ENCODE data around the gene TEAD2.
"Not testable (repeated sequence)": the region's sequence is repeated elsewhere in the genome, so short reads cannot be mapped to it uniquely, and the experiment has no call there.

The TEAD2 gene

GRCh38 chr19:49383599-49383998 lies 21.4 kb upstream of the TEAD2 start:
- no peak for DNase-seq

GRCh38 chr19:49382639-49383038 lies 20.4 kb upstream of the TEAD2 start:
- DNase-seq: no peak

GRCh38 chr19:49380391-49380790 lies 18.2 kb upstream of the TEAD2 start:
- DNase-seq: no peak

GRCh38 chr19:49378512-49378911 lies 16.3 kb upstream of the TEAD2 start:
- DNase-seq: no peak

GRCh38 chr19:49374665-49375434 lies 12.6 kb upstream of the TEAD2 start:
- DNase-seq: no peak

- not testable (repeated sequence) for DNase-seq
Observed at GRCh38 chr19:49373174-49373573, 11.0 kb upstream of the TEAD2 start.

GRCh38 chr19:49371184-49371583 lies 9.0 kb upstream of the TEAD2 start:
- no peak for DNase-seq

GRCh38 chr19:49368711-49369358 lies 6.6 kb upstream of the TEAD2 start:
- DNase-seq: no peak

- no peak for DNase-seq
Observed at GRCh38 chr19:49366110-49366509, 3.9 kb upstream of the TEAD2 start.

GRCh38 chr19:49364083-49364737 lies 2.0 kb upstream of the TEAD2 start:
- no peak for DNase-seq

- peak; percentile 26 to 51 (median 48) for DNase-seq
Observed at GRCh38 chr19:49363268-49364082, 1.3 kb upstream of the TEAD2 start, which contains the start of gene DKKL1. DKKL1 (plus strand) TSS chr19:49363877; CDS start chr19:49363999, 122 bp downstream.

- no peak for DNase-seq
Observed at GRCh38 chr19:49362929-49363267, 682 bp upstream of the TEAD2 start.

GRCh38 chr19:49361438-49362047 lies 673 bp downstream of the TEAD2 start:
- DNase-seq: no peak

- no peak for DNase-seq
Observed at GRCh38 chr19:49359851-49360820, 2.1 kb downstream of the TEAD2 start.

GRCh38 chr19:49357186-49357585 lies 5.0 kb downstream of the TEAD2 start:
- no peak for DNase-seq

GRCh38 chr19:49356382-49356781 lies 5.8 kb downstream of the TEAD2 start:
- DNase-seq: no peak

- DNase-seq: no peak
Observed at GRCh38 chr19:49355909-49356353, 6.3 kb downstream of the TEAD2 start.

GRCh38 chr19:49349567-49349966 lies 12.6 kb downstream of the TEAD2 start:
- no peak for DNase-seq

- no peak for DNase-seq
Observed at GRCh38 chr19:49348305-49349189, 13.7 kb downstream of the TEAD2 start.

GRCh38 chr19:49347835-49348234 lies 14.4 kb downstream of the TEAD2 start:
- DNase-seq: no peak

Data from T-helper 2 cell (primary cell).